Ectodermal cell (in vitro differentiated cells): ENCODE results near the gene TINAG.
"Not testable (repeated sequence)": the region's sequence is repeated elsewhere in the genome, so short reads cannot be mapped to it uniquely, and the experiment has no call there.

Source experiments
- H3K27ac ChIP-seq: 2 replicates; pipeline ENCODE4 v1.7.0; 2013; ENCODE audit warnings: mild to moderate bottlenecking, low read depth, low read length; ENCODE audit not compliant: insufficient read depth, poor library complexity, severe bottlenecking
- H3K27me3 ChIP-seq: 2 replicates; pipeline ENCODE4 v1.7.0; 2013; ENCODE audit warnings: mild to moderate bottlenecking, low read length; ENCODE audit not compliant: insufficient read depth, control insufficient read depth, poor library complexity, severe bottlenecking
- H3K36me3 ChIP-seq: one replicate; pipeline ENCODE4 v1.7.0; 2013; ENCODE audit warnings: low read length; ENCODE audit not compliant: control insufficient read depth, insufficient read depth
- H3K4me1 ChIP-seq: one replicate; pipeline ENCODE4 v1.7.0; 2013; ENCODE audit warnings: low read length; ENCODE audit not compliant: control insufficient read depth, insufficient read depth
- H3K4me3 ChIP-seq: 2 replicates; pipeline ENCODE4 v1.7.0; 2013; ENCODE audit warnings: low read depth, low read length, control low read depth; ENCODE audit not compliant: insufficient read depth
- H3K9me3 ChIP-seq: 2 replicates; pipeline ENCODE4 v1.7.0; 2013; ENCODE audit warnings: mild to moderate bottlenecking, low read length, moderate library complexity; ENCODE audit not compliant: control insufficient read depth
- WGBS, 2 experiments: methylation state at CpG; one replicate each; pipeline ENCODE4 v1.1.7; 2013; ENCODE audit warnings: missing lambda C conversion rate in 2 of 2; 5-methylcytosine and 5-hydroxymethylcytosine counted together

TINAG gene

GRCh38 chr6:54301770-54302169, 6.5 kb upstream of the TINAG start:
- H3K9me3 ChIP-seq, result no peaks in the 10 kb centered on the region
- no peak overlapping the region for H3K27ac ChIP-seq
- H3K4me1 ChIP-seq, result no peaks in the 10 kb centered on the region
- no peaks in the 10 kb centered on the region for H3K36me3 ChIP-seq
- no peaks in the 10 kb centered on the region for H3K27me3 ChIP-seq
- H3K4me3 ChIP-seq, result no peak overlapping the region

GRCh38 chr6:54307439-54307910, 766 bp upstream of the TINAG start:
- no peaks in the 10 kb centered on the region for H3K4me1 ChIP-seq
- H3K27ac ChIP-seq, result no peak overlapping the region
- no peaks in the 10 kb centered on the region for H3K36me3 ChIP-seq
- no peak overlapping the region for H3K4me3 ChIP-seq
- no peaks in the 10 kb centered on the region for H3K27me3 ChIP-seq
- WGBS, 2 experiments, result 89 to 96% methylated on average over 2 of the region's 2 CpGs
- H3K9me3 ChIP-seq, result no peaks in the 10 kb centered on the region

- WGBS, 2 experiments, result 86 to 93% methylated on average over 4 of the region's 4 CpGs
- Histone ChIP-seq H3K27me3 (no peaks in the 10 kb centered on the region), H3K4me1 (no peaks in the 10 kb centered on the region), H3K9me3 (no peaks in the 10 kb centered on the region), H3K36me3 (no peaks in the 10 kb centered on the region), H3K27ac (no peak overlapping the region), H3K4me3 (no peak overlapping the region)
Observed at GRCh38 chr6:54308986-54309315, 710 bp downstream of the TINAG start.

GRCh38 chr6:54310377-54311152, 2.3 kb downstream of the TINAG start:
- 85 to 87% methylated on average over 1 of the region's 1 CpG for WGBS, 2 experiments
- H3K4me3 ChIP-seq, result no peak overlapping the region
- H3K4me1 ChIP-seq, result no peaks in the 10 kb centered on the region

GRCh38 chr6:54315656-54316055, 7.4 kb downstream of the TINAG start:
- Histone ChIP-seq H3K36me3 (no peaks in the 10 kb centered on the region), H3K27me3 (no peaks in the 10 kb centered on the region), H3K27ac (no peak overlapping the region), H3K4me1 (no peaks in the 10 kb centered on the region), H3K9me3 (no peaks in the 10 kb centered on the region), H3K4me3 (no peak overlapping the region)
- WGBS, 2 experiments, result 91 to 99% methylated on average over 4 of the region's 4 CpGs

More at GRCh38 chr6:54310377-54311152, 2.3 kb downstream of the TINAG start:
- no peaks in the 10 kb centered on the region for H3K27me3 ChIP-seq
- H3K36me3 ChIP-seq, result no peaks in the 10 kb centered on the region
- H3K9me3 ChIP-seq, result no peaks in the 10 kb centered on the region
- no peak overlapping the region for H3K27ac ChIP-seq

- H3K4me3 ChIP-seq, result no peak overlapping the region
- H3K9me3 ChIP-seq, result no peaks in the 10 kb centered on the region
- no peaks in the 10 kb centered on the region for H3K4me1 ChIP-seq
- no peaks in the 10 kb centered on the region for H3K27me3 ChIP-seq
- H3K27ac ChIP-seq, result no peak overlapping the region
- H3K36me3 ChIP-seq, result no peaks in the 10 kb centered on the region
- 80% methylated on average over 1 of the region's 1 CpG; no CpG with 5 or more reads in 1 of the 2 experiments for WGBS, 2 experiments
Observed at GRCh38 chr6:54320871-54321270, 12.6 kb downstream of the TINAG start.

- H3K27me3 ChIP-seq, result no peaks in the 10 kb centered on the region
- no peak overlapping the region for H3K27ac ChIP-seq
- no peak overlapping the region for H3K4me3 ChIP-seq
- WGBS, 2 experiments, result 92 to 94% methylated on average over 7 of the region's 7 CpGs
- H3K9me3 ChIP-seq, result no peaks in the 10 kb centered on the region
- H3K36me3 ChIP-seq, result no peaks in the 10 kb centered on the region
- H3K4me1 ChIP-seq, result no peaks in the 10 kb centered on the region
Observed at GRCh38 chr6:54327631-54328030, 19.4 kb downstream of the TINAG start.

GRCh38 chr6:54331571-54331970, 23.3 kb downstream of the TINAG start:
- not testable (repeated sequence) for H3K27me3 ChIP-seq, H3K36me3 ChIP-seq, H3K27ac ChIP-seq, H3K4me1 ChIP-seq, H3K4me3 ChIP-seq, H3K9me3 ChIP-seq
- 85 to 98% methylated on average over 2 of the region's 2 CpGs for WGBS, 2 experiments

GRCh38 chr6:54335871-54336270, 27.6 kb downstream of the TINAG start:
- Histone ChIP-seq H3K4me3 (no peak overlapping the region), H3K9me3 (no peaks in the 10 kb centered on the region), H3K4me1 (no peaks in the 10 kb centered on the region), H3K27me3 (no peaks in the 10 kb centered on the region), H3K27ac (no peak overlapping the region), H3K36me3 (no peaks in the 10 kb centered on the region)
- 95 to 96% methylated on average over 2 of the region's 2 CpGs for WGBS, 2 experiments

- Histone ChIP-seq H3K4me1 (no peaks in the 10 kb centered on the region), H3K9me3 (no peaks in the 10 kb centered on the region), H3K27ac (no peak overlapping the region), H3K36me3 (no peaks in the 10 kb centered on the region), H3K27me3 (no peaks in the 10 kb centered on the region), H3K4me3 (no peak overlapping the region)
- 84 to 100% methylated on average over 1 to 2 of the region's 2 CpGs for WGBS, 2 experiments
Observed at GRCh38 chr6:54353975-54354374, 45.7 kb downstream of the TINAG start.
